ENCODE measurements around the gene PPP4C. TPM values are rescaled to one million over a fixed set of nuclear protein-coding genes. Genes with fewer than 3 reads are reported as not detected.
A peak's percentile ranks its signal among the peaks of the same experiment; 100 is the strongest.

PPP4C gene
- total and polyA plus RNA-seq, 2 of the 8 experiments (the other 6 are each of a cell fraction or from before 2014, with no cell fraction given) = 148 to 298 TPM

- H3K36me3 ChIP-seq (ENCODE audit: control insufficient read depth in 2 of 4, insufficient read depth in 4 of 4, low read length in 3 of 4) = peaks cover 19 to 54% (median 47%) of the 10 kb centered on the region in 4 experiments
- H3K18ac ChIP-seq (ENCODE audit: extremely low read depth, low read length) = no peak overlapping the region
- peaks cover 0 to 14% (median 6%) of the 10 kb centered on the region in 4 experiments; a peak in 6 of 7 replicates for H3K4me1 ChIP-seq (replicated peaks in 1 of 4; ENCODE audit: control insufficient read depth in 3 of 4, insufficient read depth in 4 of 4, low read length in 3 of 4)
- no peak for FAIRE-seq
- H3K79me1 ChIP-seq (ENCODE audit: low read depth, low read length) = peaks cover 9% of the 10 kb centered on the region; the same call in 1 of the 2 replicates
- H3K79me2 ChIP-seq (ENCODE audit: control insufficient read depth in 1 of 2, insufficient read depth in 2 of 2, low read length in 2 of 2) = peaks cover 15 to 30% of the 10 kb centered on the region in 2 experiments
- H3K27me3 ChIP-seq (replicated peaks in 1 of 4; ENCODE audit: control insufficient read depth in 3 of 4, extremely low read depth in 1 of 4, insufficient read depth in 3 of 4, low read length in 3 of 4) = no peaks in the 10 kb centered on the region
- no peak for TF ChIP-seq MAX (IDR thresholded peaks at IDR 0.05)
- TF ChIP-seq SP1 (IDR thresholded peaks at IDR 0.05; ENCODE audit: low read depth, low read length) = peak; percentile 1; the same call in 1 of the 2 replicates
- no peak overlapping the region for H3K4ac ChIP-seq (replicated peaks; ENCODE audit: insufficient read length, low read depth, low read length)
- H3K23me2 ChIP-seq (ENCODE audit: low read depth, low read length) = peaks cover 7% of the 10 kb centered on the region; the same call in 1 of the 2 replicates
- WGBS, 2 experiments (ENCODE audit: extremely low coverage in 1 of 2, insufficient coverage in 1 of 2, insufficient read length in 1 of 2, insufficient replicate concordance in 2 of 2, low coverage in 1 of 2, low lambda C conversion rate in 2 of 2, missing lambda C conversion rate in 1 of 2) = 96% methylated on average over 31 of the region's 31 CpGs; no CpG with 5 or more reads in 1 of the 2 experiments
- no peaks in the 10 kb centered on the region for H3K9me3 ChIP-seq (ENCODE audit: insufficient read depth in 2 of 2, low read depth in 1 of 2, low read length in 1 of 2)
- H2BK120ac ChIP-seq (replicated peaks; ENCODE audit: low read depth, low read length) = no peak overlapping the region
- no peak overlapping the region for H3K23ac ChIP-seq (ENCODE audit: insufficient read length)
- no peak overlapping the region for H3K4me2 ChIP-seq (ENCODE audit: insufficient read depth in 1 of 2, low read depth in 2 of 2, low read length in 2 of 2)
- H3K56ac ChIP-seq (replicated peaks; ENCODE audit: insufficient read length, low read depth, low read length) = no peak overlapping the region
- H2BK12ac ChIP-seq (ENCODE audit: low read depth, low read length) = no peak overlapping the region
- H2BK20ac ChIP-seq (ENCODE audit: low read length) = no peak overlapping the region
- no peak overlapping the region for H2AK5ac ChIP-seq (ENCODE audit: low read depth, low read length)
- H3K27ac ChIP-seq (ENCODE audit: low read depth, low read length) = no peak overlapping the region
- H2BK15ac ChIP-seq (ENCODE audit: low read length) = no peak overlapping the region
- peak overlapping the region; percentile 4; the same call in 1 of the 2 replicates for H4K8ac ChIP-seq (ENCODE audit: extremely low read depth, insufficient read depth, low read length)
- H2AFZ ChIP-seq (ENCODE audit: low read length) = no peak overlapping the region
- peaks cover 16 to 35% of the 10 kb centered on the region in 2 experiments for H4K20me1 ChIP-seq (replicated peaks in 1 of 2; ENCODE audit: control insufficient read depth in 1 of 2, insufficient read depth in 2 of 2, low read length in 2 of 2)
- no peak overlapping the region for H3K4me3 ChIP-seq (ENCODE audit: extremely low read depth in 1 of 4, insufficient read depth in 2 of 4, low read depth in 3 of 4, low read length in 4 of 4)
- POLR2A ChIA-PET (ENCODE audit: partially characterized antibody) = interaction anchor here (0.6 to 21.2 kb wide), 5 partner anchors 8 to 109 kb away, joined by 3 to 353 read pairs (median 88); partner anchors contain the start of genes PPP4C, TBX6 and YPEL3
- CTCF ChIA-PET (ENCODE audit: partially characterized antibody) = interaction anchor here (0.7 to 7.3 kb wide), 5 partner anchors 13 to 117 kb away, joined by 3 to 51 read pairs (median 5); partner anchors contain the start of gene TBX6
- no peak overlapping the region for H2BK5ac ChIP-seq (ENCODE audit: low read depth, low read length)
- no peak for DNase-seq (ENCODE audit: low read depth in 1 of 2, low spot score in 2 of 2)
- H3K14ac ChIP-seq (ENCODE audit: insufficient read length) = no peak overlapping the region
- H4K91ac ChIP-seq (replicated peaks; ENCODE audit: insufficient read length, low read length) = no peak overlapping the region
- H4K5ac ChIP-seq (ENCODE audit: insufficient read length, low read depth, low read length) = no peak overlapping the region
- H3K9ac ChIP-seq (replicated peaks in 1 of 4; ENCODE audit: extremely low read depth in 1 of 4, low read depth in 3 of 4, low read length in 3 of 4) = no peak overlapping the region
Observed at GRCh38 chr16:30069611-30070462, 6.0 kb upstream of the PPP4C start.
